Small intestine (tissue), 7 donors: ENCODE results near the gene GNAQ. TPM values are rescaled to one million over a fixed set of nuclear protein-coding genes. Genes with fewer than 3 reads are reported as not detected.

Experiments used
- DNase-seq, 2 donors: peaks; one replicate each; pipeline versions ENCODE4 v3.0.0 to v3.0.0-alpha.2; 2013
- FAIRE-seq: peaks from 2 replicates; lab custom pipeline; 2012; peaks lifted over from hg19 to GRCh38; lab: Jason Lieb, UNC
- H3K27ac ChIP-seq, 3 donors: one replicate each; pipeline ENCODE4 v1.5.1; 2013; ENCODE audit warnings: low read length in 2 of 3, mild to moderate bottlenecking in 2 of 3, control low read depth in 1 of 3, inconsistent platforms in 1 of 3, low read depth in 1 of 3, moderate library complexity in 1 of 3
- H3K27me3 ChIP-seq, 3 donors: one replicate each; pipeline ENCODE4 v1.6.1; 2013; ENCODE audit warnings: low read length in 3 of 3, inconsistent platforms in 1 of 3; ENCODE audit not compliant: control insufficient read depth in 3 of 3, insufficient read depth in 3 of 3
- H3K36me3 ChIP-seq, 3 donors: one replicate each; pipeline ENCODE4 v1.6.1; 2013; ENCODE audit warnings: low read length in 3 of 3, inconsistent platforms in 1 of 3, low read depth in 1 of 3, mild to moderate bottlenecking in 1 of 3, moderate library complexity in 1 of 3; ENCODE audit not compliant: control insufficient read depth in 3 of 3, insufficient read depth in 2 of 3
- H3K4me1 ChIP-seq, 3 donors: one replicate each; pipeline ENCODE4 v1.6.1; 2013; ENCODE audit warnings: low read length in 2 of 3, inconsistent platforms in 1 of 3, low read depth in 1 of 3, mild to moderate bottlenecking in 1 of 3, moderate library complexity in 1 of 3; ENCODE audit not compliant: control insufficient read depth in 3 of 3, insufficient read depth in 2 of 3
- H3K4me3 ChIP-seq, 3 donors: one replicate each; pipeline ENCODE4 v1.5.1; 2013; ENCODE audit warnings: low read length in 3 of 3, control low read depth in 1 of 3, inconsistent platforms in 1 of 3, low read depth in 1 of 3, mild to moderate bottlenecking in 1 of 3, moderate library complexity in 1 of 3
- H3K9me3 ChIP-seq, 2 donors: one replicate each; pipeline ENCODE4 v1.6.1; 2013; ENCODE audit warnings: low read depth in 1 of 2, low read length in 1 of 2; ENCODE audit not compliant: control insufficient read depth in 2 of 2, insufficient read depth in 1 of 2
- WGBS, 3 donors: extraction: QIAGEN DNeasy Blood & Tissue Kit; methylation state at CpG; one replicate each; pipeline ENCODE4 v1.1.7; 2013; 5-methylcytosine and 5-hydroxymethylcytosine counted together
- polyA plus RNA-seq, 4 donors: library from polyadenylated mRNA; stranded (reverse) in 3 of 4; unstranded in 1 of 4; fragments of 200-250 nt in 3 of 4; fragments of 120-200 nt in 1 of 4; gene quantifications; one replicate each; pipeline versions ENCODE4 v1.2.1 to v1.2.3, GENCODE V29; 2013
- donor health status: healthy with polysubstance abuse.
- donor health status: control.
- donor health status: control.
- donor health status: Bipolar disorder and iron deficiency.
- donor health status: healthy.

GNAQ gene
- polyA plus RNA-seq, 4 donors: 10.0 to 32.3 (median 15.6) TPM

- Histone ChIP-seq H3K9me3 (no peaks in the 10 kb centered on the region), H3K27ac (no peak overlapping the region), H3K27me3 (no peaks in the 10 kb centered on the region), H3K4me1 (peaks cover 5 to 43% (median 8%) of the 10 kb centered on the region in 3 donors), H3K36me3 (peaks cover 0 to 6% (median 0%) of the 10 kb centered on the region in 3 donors), H3K4me3 (no peak overlapping the region)
- DNase-seq (no peak), FAIRE-seq (no peak)
- WGBS, 3 donors: 60 to 79% (median 73%) methylated on average over 1 of the region's 1 CpG
Observed at GRCh38 chr9:77983320-77983662, 48.3 kb downstream of the GNAQ start.

- no peak overlapping the region for H3K27ac ChIP-seq
- WGBS, 3 donors: 76 to 90% (median 82%) methylated on average over 7 of the region's 7 CpGs
- peaks cover 0 to 6% (median 0%) of the 10 kb centered on the region in 3 donors for H3K36me3 ChIP-seq
- FAIRE-seq: no peak
- H3K9me3 ChIP-seq: no peaks in the 10 kb centered on the region
- no peaks in the 10 kb centered on the region for H3K27me3 ChIP-seq
- DNase-seq: no peak
- H3K4me1 ChIP-seq: peaks cover 6 to 38% (median 8%) of the 10 kb centered on the region in 3 donors
- no peak overlapping the region for H3K4me3 ChIP-seq
Observed at GRCh38 chr9:77982581-77983319, 48.9 kb downstream of the GNAQ start.

- H3K9me3 ChIP-seq: no peaks in the 10 kb centered on the region
- no peaks in the 10 kb centered on the region for H3K27me3 ChIP-seq
- WGBS, 3 donors: 73 to 81% (median 80%) methylated on average over 1 of the region's 1 CpG
- no peak for FAIRE-seq
- peak overlapping the region; percentile 22 to 79 (median 51) for H3K27ac ChIP-seq
- peaks cover 10 to 31% (median 13%) of the 10 kb centered on the region in 3 donors for H3K4me1 ChIP-seq
- DNase-seq: no peak
- H3K4me3 ChIP-seq: no peak overlapping the region
- peaks cover 0 to 6% (median 0%) of the 10 kb centered on the region in 3 donors for H3K36me3 ChIP-seq
Observed at GRCh38 chr9:77981907-77982306, 49.7 kb downstream of the GNAQ start.

GRCh38 chr9:77981332-77981731, 50.3 kb downstream of the GNAQ start:
- no peaks in the 10 kb centered on the region for H3K27me3 ChIP-seq
- FAIRE-seq (no peak), DNase-seq (peak; percentile 90 to 97)
- WGBS, 3 donors: 0 to 14% (median 0%) methylated on average over 2 of the region's 2 CpGs
- H3K36me3 ChIP-seq: peaks cover 0 to 6% (median 0%) of the 10 kb centered on the region in 3 donors
- no peak overlapping the region for H3K4me3 ChIP-seq
- H3K27ac ChIP-seq: peak overlapping the region in 2 of 3 donors; percentile 51 to 79
- H3K4me1 ChIP-seq: peaks cover 9 to 26% (median 13%) of the 10 kb centered on the region in 3 donors
- no peaks in the 10 kb centered on the region for H3K9me3 ChIP-seq

- Histone ChIP-seq H3K36me3 (peaks cover 0 to 6% (median 0%) of the 10 kb centered on the region in 3 donors), H3K9me3 (no peaks in the 10 kb centered on the region), H3K27me3 (no peaks in the 10 kb centered on the region), H3K27ac (peak overlapping the region in 2 of 3 donors; percentile 71 to 79), H3K4me3 (no peak overlapping the region), H3K4me1 (peaks cover 7 to 19% (median 10%) of the 10 kb centered on the region in 3 donors)
- DNase-seq (no peak), FAIRE-seq (no peak)
Observed at GRCh38 chr9:77980622-77981021, 51.0 kb downstream of the GNAQ start.

GRCh38 chr9:77978086-77978781, 53.4 kb downstream of the GNAQ start:
- H3K4me3 ChIP-seq: no peak overlapping the region
- H3K36me3 ChIP-seq: peaks cover 0 to 4% (median 0%) of the 10 kb centered on the region in 3 donors
- H3K27me3 ChIP-seq: no peaks in the 10 kb centered on the region
- DNase-seq: peak in 1 of 2 donors; percentile 20
- peaks cover 5 to 19% (median 14%) of the 10 kb centered on the region in 3 donors for H3K4me1 ChIP-seq
- H3K27ac ChIP-seq: no peak overlapping the region
- no peaks in the 10 kb centered on the region for H3K9me3 ChIP-seq
- WGBS, 3 donors: 67 to 82% (median 76%) methylated on average over 3 of the region's 3 CpGs
- FAIRE-seq: no peak

GRCh38 chr9:77977210-77977611, 54.4 kb downstream of the GNAQ start:
- Histone ChIP-seq H3K27ac (peak overlapping the region in 1 of 3 donors; percentile 54), H3K4me1 (peaks cover 5 to 15% (median 14%) of the 10 kb centered on the region in 3 donors), H3K27me3 (no peaks in the 10 kb centered on the region), H3K4me3 (no peak overlapping the region), H3K9me3 (no peaks in the 10 kb centered on the region), H3K36me3 (peaks cover 0 to 4% (median 0%) of the 10 kb centered on the region in 3 donors)
- WGBS, 3 donors: 49 to 51% (median 50%) methylated on average over 4 of the region's 4 CpGs
- DNase-seq (peak; percentile 52 to 69), FAIRE-seq (no peak)

- H3K27ac ChIP-seq: no peak overlapping the region
- 68 to 92% (median 92%) methylated on average over 5 of the region's 5 CpGs for WGBS, 3 donors
- H3K4me1 ChIP-seq: peaks cover 2 to 14% (median 5%) of the 10 kb centered on the region in 3 donors
- FAIRE-seq (no peak), DNase-seq (no peak)
- H3K9me3 ChIP-seq: no peaks in the 10 kb centered on the region
- H3K36me3 ChIP-seq: peaks cover 0 to 4% (median 0%) of the 10 kb centered on the region in 3 donors
- no peaks in the 10 kb centered on the region for H3K27me3 ChIP-seq
- no peak overlapping the region for H3K4me3 ChIP-seq
Observed at GRCh38 chr9:77975806-77976205, 55.8 kb downstream of the GNAQ start.
